Measurements from ENCODE around the gene MYF6.

GRCh38 chr12:80756875-80757274 lies 49.4 kb downstream of the MYF6 start:
- TF ChIP-seq CTCF (IDR thresholded peaks at IDR 0.05): no peak
- no peak for TF ChIP-seq POLR2A (IDR thresholded peaks at IDR 0.05)
